Jurkat, Clone E6-1 (cell line): ENCODE results near the gene UBQLN2. TPM values are rescaled to one million over a fixed set of nuclear protein-coding genes. Genes with fewer than 3 reads are reported as not detected.
A peak's percentile ranks its signal among the peaks of the same experiment; 100 is the strongest.
"Not testable (repeated sequence)": the region's sequence is repeated elsewhere in the genome, so short reads cannot be mapped to it uniquely, and the experiment has no call there.

ENCODE experiments used
- DNase-seq: peaks from one replicate; pipeline ENCODE4 v3.0.0-alpha.2; 2011; ENCODE audit warnings: low read depth, low spot score
- H3K4me3 ChIP-seq: 2 replicates; pipeline ENCODE4 v1.5.1; 2011; ENCODE audit warnings: mild to moderate bottlenecking, low read length, control low read depth, moderate library complexity
- polyA plus RNA-seq: library from polyadenylated mRNA; unstranded; fragments of >200 nt; gene quantifications from one replicate; pipeline ENCODE4 v1.2.1, GENCODE V29; 2012; ENCODE audit warnings: missing spikeins; ENCODE audit not compliant: insufficient read length, insufficient read depth

UBQLN2 gene
- polyA plus RNA-seq = 16.6 TPM

DNA sequence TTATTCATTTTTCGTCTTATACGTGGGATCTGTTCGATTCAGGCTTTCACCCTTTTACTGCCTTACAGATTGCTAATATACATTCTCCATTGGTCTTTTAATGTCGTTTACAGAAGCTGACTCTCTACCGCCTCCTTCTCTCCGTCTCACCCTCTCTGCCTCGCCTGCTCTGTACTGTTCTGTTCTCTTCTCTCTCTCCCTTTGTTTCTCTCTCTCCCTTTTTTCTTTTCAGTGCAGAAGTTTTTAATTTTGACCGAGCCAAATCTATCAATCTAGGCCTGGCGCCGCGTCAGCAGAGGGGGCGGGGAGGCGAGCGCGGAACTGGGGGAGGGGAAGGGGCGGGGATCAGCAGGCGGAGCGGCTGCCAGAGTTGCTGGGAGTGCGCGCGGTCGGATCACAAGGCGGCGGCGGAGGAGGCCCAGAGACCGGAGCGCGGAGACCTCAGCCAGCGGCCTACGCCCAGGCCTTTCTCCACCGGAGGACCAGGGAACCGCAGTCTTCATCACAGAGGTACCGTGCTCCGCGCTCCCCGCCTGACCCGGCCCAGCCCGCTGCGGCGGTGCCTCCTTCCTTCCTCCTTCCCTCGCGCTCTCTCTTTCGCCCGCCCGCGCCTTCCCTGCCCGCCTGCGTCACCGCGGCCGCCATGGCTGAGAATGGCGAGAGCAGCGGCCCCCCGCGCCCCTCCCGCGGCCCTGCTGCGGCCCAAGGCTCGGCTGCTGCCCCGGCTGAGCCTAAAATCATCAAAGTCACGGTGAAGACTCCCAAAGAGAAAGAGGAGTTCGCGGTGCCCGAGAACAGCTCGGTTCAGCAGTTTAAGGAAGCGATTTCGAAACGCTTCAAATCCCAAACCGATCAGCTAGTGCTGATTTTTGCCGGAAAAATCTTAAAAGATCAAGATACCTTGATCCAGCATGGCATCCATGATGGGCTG is at the start of gene UBQLN2:
Gene UBQLN2, plus strand, starts transcription at position 397 of the 931 bp plus-strand sequence. Its CDS starts 247 bp downstream, at position 644.
- peak; percentile 59 for DNase-seq
- peak within 1 kb of the TSS; percentile 77 for H3K4me3 ChIP-seq

DNA sequence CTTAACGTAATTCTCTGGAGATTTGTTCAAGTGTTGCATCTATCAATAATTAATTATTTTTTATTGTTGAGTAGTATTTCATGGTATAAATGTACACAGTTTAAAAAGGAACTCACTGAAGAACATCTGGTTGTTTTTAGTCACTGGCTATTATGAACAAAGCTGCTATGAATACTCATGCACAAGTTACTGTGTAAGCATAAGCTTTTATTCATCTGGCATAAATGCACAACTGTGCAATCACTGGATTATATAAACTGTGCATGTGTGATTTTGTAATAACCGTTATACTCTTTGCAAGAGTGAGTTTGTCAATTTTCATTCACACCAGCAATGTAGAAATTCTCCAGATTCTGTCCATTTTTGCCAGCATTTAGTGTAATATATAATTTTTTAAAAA is 43.8 kb upstream of the UBQLN2 start:
- no peak overlapping the region for H3K4me3 ChIP-seq
- no peak for DNase-seq

DNA sequence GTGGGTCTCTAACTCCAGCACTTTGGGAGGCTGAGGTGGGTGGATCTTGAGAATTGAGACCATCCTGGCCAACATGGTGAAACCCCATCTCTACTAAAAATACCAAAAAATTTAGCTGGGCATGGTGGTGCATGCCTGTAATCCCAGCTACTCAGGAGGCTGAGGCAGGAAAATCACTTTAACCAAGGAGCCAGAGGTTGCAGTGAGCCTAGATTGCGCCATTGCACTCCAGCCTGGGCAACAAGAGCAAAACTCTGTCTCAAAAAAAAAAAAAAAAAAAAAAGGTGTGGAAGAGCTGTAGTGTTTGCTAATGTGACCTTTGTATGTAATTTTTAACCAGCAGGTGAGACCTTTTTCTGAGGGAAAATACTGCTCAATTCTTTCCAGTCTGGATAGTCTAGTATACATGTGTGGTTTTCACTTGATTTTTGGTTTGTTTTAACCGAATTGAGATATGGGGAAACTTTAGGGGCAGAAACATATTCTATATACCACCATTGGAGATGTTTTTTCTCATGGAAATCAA is 33.9 kb upstream of the UBQLN2 start:
- H3K4me3 ChIP-seq, DNase-seq: not testable (repeated sequence)

DNA sequence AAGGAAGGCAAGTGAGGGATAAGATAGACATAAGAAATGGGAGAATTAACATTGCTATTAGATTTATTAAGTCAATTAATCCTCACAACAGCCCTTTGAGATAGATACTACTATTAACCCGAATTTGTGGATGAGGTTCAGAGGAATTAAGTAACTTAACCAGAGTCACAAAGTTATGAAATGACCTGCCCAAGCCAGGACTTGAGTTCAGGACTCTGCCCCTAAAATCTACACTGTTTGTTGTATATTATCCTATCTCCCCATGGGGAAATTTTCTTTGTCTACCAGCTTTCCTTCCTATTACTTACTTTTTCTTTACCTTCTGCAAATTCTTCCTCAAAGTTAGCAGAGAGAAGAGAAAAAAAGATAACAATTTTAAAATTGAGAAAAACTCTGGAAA is 33.4 kb upstream of the UBQLN2 start:
- DNase-seq = no peak
- H3K4me3 ChIP-seq = no peak overlapping the region

DNA sequence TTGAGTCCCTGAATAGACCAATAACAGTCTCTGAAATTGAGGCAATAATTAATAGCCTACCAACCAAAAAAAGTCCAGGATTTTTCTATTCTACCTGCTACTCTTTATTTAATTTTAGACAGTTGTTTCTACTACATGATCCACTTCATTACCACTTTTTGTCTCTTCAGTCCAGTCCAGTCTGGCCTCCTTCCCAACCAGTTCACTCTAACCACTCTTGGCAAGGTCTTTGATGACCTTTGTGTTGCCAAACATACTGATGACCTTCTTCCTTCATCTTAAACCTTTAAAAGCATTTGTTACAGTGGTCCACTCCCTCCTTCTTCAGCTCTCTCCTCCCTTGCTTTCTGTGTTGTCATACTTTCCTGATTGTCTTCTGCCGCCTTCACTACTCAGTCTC is 12.8 kb upstream of the UBQLN2 start:
- DNase-seq = no peak
- H3K4me3 ChIP-seq = no peak overlapping the region

DNA sequence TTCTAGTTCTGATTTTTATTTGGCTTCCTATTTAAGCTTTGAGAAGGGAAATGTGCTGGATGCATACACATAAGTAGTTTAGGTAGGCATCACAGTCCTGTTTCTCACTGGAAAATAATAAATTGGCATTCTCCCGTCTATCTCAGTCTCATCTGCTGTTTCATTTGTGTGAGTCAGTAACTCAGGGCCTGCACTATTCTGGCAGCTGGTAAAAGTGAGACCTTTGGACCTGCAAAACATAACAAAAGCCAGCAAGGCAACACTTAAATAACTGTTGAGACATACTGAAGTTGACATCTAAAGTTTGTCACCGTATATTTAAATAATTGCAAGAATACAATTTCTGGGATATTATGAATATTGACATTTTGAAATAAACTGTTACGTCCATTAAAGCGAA is 8.6 kb upstream of the UBQLN2 start:
- DNase-seq = no peak
- no peak overlapping the region for H3K4me3 ChIP-seq

DNA sequence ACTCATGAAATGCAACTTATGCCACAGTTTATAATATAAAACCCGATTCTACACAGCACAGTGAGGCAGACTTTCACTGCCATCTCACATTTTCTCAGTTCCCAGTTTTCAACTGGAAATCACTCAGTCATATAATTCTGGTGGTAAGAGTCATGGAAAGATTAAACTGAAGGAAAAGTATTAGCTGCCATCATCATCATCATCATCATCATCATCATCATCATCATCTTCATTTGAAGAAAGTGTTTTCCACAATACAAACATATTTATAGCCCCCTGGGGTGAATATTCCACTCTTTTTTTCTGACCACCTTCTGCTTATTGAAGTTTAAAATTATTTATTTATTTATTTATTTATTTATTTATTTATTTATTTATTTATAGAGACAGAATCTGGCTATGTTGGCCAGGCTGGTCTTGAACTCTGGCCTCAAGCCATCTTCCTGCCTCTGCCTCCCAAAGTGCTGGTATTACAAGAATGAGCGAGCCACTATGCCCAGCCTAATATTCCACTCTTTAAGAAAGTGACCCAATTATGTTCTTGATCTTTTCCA is 6.0 kb upstream of the UBQLN2 start:
- no peak overlapping the region for H3K4me3 ChIP-seq
- DNase-seq = no peak

DNA sequence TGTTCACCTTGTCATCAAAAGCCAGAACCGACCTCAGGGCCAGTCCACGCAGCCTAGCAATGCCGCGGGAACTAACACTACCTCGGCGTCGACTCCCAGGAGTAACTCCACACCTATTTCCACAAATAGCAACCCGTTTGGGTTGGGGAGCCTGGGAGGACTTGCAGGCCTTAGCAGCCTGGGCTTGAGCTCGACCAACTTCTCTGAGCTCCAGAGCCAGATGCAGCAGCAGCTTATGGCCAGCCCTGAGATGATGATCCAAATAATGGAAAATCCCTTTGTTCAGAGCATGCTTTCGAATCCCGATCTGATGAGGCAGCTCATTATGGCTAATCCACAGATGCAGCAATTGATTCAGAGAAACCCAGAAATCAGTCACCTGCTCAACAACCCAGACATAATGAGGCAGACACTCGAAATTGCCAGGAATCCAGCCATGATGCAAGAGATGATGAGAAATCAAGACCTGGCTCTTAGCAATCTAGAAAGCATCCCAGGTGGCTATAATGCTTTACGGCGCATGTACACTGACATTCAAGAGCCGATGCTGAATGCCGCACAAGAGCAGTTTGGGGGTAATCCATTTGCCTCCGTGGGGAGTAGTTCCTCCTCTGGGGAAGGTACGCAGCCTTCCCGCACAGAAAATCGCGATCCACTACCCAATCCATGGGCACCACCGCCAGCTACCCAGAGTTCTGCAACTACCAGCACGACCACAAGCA is 898 bp downstream of the UBQLN2 start:
- H3K4me3 ChIP-seq = peak overlapping the region; percentile 77
- no peak for DNase-seq

DNA sequence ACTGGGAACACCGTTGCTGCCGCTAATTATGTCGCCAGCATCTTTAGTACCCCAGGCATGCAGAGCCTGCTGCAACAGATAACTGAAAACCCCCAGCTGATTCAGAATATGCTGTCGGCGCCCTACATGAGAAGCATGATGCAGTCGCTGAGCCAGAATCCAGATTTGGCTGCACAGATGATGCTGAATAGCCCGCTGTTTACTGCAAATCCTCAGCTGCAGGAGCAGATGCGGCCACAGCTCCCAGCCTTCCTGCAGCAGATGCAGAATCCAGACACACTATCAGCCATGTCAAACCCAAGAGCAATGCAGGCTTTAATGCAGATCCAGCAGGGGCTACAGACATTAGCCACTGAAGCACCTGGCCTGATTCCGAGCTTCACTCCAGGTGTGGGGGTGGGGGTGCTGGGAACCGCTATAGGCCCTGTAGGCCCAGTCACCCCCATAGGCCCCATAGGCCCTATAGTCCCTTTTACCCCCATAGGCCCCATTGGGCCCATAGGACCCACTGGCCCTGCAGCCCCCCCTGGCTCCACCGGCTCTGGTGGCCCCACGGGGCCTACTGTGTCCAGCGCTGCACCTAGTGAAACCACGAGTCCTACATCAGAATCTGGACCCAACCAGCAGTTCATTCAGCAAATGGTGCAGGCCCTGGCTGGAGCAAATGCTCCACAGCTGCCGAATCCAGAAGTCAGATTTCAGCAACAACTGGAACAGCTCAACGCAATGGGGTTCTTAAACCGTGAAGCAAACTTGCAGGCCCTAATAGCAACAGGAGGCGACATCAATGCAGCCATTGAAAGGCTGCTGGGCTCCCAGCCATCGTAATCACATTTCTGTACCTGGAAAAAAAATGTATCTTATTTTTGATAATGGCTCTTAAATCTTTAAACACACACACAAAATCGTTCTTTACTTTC is 1.8 kb downstream of the UBQLN2 start:
- DNase-seq = no peak
- H3K4me3 ChIP-seq = peak overlapping the region; percentile 77

DNA sequence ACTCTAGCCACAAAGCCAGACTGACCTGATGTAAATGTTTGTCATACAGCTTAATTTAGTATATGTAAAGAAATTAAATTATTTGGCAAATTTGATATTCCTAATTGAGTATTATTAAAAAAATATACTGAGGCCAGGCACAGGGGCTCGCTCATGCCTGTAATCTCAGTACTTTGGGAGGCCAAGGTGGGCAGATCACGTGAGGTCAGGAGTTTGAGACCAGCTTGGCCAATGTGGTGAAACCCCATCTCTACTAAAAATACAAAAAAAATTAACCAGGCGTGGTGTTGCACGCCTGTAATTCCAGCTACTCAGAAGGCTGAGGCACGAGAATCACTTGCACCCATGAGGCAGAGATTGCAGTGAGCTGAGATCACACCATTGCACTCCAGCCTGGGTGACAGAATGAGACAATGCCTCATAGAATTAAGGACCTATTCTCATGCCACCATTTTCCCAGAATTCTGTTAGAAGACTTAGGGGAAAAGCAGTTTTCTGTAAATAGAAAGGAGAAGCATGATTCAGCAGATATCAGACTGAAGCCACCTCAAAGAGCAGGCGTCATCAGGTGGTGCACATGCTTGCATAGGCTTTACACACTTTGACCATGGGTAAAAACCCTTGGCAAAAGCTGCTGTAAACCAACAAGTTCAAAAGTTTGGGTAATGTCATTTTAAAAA is 6.1 kb downstream of the UBQLN2 start:
- no peak overlapping the region for H3K4me3 ChIP-seq
- no peak for DNase-seq

DNA sequence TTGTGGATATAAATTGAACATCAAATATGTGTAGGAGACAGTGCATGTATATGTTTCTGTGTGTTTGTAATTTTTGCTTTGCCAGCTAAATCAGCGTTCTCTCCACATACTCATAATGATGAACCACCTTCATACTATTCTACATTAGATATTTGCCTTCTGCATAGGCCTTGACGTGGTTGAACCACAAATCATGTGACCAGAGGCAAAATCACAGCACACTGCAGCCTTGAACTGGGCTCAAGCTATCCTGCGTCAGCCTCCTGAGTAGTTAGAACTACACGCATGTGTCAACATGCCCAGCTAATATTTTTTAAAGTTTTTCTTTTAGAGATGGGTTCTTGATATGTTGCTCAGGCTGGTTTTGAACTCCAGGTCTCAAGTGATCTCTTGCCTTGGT is 9.5 kb downstream of the UBQLN2 start:
- no peak for DNase-seq

DNA sequence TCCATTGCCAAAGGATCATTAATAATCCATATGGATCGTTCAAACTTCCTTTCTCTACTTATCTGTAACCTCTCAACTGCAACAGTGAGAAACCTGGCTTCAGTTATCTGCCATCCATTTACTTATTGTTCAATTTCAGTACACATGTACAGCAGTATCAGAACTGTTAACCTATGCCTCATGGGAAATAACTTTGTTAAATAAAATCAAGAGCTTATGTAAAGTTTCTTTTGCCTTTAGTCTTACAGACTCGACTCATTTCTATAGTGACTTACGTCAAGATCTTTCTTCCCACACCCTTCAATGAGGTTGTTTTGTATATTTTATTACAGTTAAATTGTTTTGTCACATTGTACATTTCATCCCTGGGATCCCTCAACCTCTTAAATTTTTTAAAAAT is 11.4 kb downstream of the UBQLN2 start:
- H3K4me3 ChIP-seq = no peak overlapping the region
- no peak for DNase-seq

More for the DNA sequence above, 9.5 kb downstream of the UBQLN2 start:
- no peak overlapping the region for H3K4me3 ChIP-seq

DNA sequence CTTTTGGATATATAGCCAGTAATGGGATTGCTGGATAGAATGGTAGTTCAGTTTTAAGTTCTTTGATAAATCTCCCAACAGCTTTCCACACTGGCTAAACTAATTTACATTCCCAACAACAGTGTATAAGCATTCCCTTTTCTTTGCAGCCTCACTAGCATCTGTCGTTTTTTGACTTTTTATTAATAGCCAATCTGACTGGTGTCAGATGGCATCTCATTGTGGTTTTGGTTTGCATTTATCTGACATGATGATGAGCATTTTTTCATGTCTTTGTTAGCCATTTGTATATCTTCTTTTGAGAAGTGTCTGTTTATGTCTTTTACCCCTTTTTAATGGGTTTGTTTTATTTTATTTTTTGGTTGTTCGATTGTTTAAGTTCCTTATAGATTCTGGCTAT is 13.3 kb downstream of the UBQLN2 start:
- DNase-seq = no peak
- H3K4me3 ChIP-seq = no peak overlapping the region

DNA sequence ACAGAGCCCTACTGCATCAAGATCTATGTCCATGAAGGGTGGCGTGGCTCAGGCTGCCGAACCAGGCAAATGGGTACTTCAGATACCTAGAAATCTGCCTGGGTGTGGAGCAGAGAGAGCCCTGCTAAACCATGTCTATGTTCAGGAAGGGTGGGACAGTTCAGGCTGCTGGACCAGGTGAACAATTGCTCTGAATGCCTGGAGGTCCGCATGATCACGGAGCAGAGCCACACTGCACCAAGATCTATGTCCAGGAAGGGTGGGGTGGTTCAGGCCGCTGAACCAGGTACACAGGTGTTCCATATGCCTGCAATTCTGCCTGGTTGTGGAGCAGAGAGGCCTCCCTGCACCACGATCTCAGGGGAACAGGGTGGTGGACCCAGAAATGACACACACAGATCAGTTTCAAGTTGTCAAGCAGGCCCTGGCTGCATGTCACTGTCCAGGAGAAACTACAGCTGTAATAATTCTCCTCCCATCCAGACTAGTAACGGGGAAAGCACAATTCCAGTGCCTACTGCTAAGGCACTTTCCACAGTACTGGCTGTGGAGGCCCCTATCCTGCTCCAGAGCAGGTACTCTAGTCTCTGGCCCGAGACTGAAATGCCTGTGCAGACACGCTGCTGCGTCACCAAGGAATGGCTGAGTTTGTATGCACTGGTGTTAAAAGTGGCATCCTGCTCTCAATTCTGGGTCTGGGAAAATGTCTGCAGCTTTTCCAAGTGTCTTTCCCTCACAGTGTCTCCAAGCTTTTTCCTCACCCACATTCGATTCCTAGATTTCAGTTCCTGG is 25.2 kb downstream of the UBQLN2 start:
- no peak overlapping the region for H3K4me3 ChIP-seq
- no peak for DNase-seq

DNA sequence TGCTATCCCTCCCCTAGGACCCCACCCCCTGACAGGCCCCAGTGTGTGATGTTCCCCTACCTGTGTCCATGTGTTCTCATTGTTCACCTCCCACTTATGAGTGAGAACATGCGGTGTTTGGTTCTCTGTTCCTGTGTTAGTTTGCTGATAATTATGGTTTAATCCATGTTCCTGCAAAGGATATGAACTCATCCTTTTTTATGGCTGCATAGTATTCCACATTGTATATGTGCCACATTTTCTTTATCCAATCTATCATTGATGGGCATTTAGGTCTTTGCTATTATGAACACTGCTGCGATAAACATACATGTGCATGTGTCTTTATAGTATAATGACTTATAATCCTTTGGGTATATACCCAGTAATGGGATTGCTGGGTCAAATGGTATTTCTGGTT is 28.4 kb downstream of the UBQLN2 start:
- not testable (repeated sequence) for H3K4me3 ChIP-seq, DNase-seq

DNA sequence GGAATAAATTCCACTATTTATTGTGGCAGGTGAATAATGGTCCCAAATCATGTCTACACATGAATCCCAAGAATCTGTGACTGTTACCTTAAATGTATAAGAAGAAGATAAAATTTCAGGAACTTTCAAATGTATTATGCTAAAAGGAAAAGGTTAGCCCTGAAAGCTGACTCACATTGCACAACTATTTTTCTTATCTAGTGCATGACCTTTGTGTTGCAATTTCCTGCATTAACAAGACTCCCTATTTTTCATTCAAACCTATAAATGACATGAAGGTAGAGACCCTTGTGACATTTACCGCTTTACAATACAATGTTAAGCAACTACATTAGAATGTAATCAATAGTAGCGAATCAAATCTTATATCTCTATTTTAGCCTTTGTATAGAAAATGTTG is 36.7 kb downstream of the UBQLN2 start:
- H3K4me3 ChIP-seq = no peak overlapping the region
- DNase-seq = no peak

DNA sequence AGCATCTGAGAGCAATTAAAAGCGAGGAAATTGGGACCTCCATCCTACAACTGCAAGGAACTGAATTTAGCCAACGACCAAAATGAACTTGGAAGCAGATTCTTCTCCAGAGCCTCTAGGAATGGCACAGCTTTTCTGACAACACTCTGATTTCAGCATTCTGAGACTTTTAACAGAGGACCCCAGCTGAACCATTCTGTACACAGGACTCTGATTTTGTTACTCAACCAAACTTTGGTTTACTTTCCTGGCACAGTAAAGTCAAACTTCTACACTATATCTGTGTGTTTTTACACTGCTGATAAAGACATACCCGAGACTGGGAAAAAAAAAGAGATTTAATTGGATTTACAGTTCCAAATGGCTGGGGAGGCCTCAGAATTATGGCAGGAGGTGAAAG is 37.6 kb downstream of the UBQLN2 start:
- no peak for DNase-seq
- no peak overlapping the region for H3K4me3 ChIP-seq
